ENCODE measurements around the gene PSMG2. TPM values are rescaled to one million over a fixed set of nuclear protein-coding genes. Genes with fewer than 3 reads are reported as not detected.

The PSMG2 gene
- total RNA-seq, 3 donors from 2014 or later, result 78.7 to 102 (median 83.4) TPM

DNA sequence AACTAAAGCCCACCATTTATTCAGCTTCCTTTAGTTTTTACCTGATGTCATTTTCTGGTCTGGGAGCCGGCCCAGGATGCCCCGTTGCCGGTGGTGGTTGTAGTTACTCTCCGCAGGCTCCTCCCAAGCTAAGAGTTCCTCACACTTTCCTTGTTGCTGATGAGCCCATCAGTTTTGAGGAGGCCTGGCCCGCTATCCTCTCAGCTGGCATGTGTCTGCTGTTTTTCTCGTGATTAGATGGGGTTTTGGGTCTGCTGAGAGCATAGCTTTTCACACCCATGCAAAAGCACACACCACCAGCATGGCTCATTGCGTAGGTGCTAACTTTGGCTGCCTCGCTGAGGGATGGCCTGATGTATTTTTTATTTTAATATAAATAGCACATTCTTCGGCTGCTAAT is 72.1 kb downstream of the PSMG2 start:
- no peak for DNase-seq (ENCODE audit: low spot score in 2 of 2)
- TF ChIP-seq POLR2AphosphoS5 (IDR thresholded peaks at IDR 0.05) (no peak), POLR2A (IDR thresholded peaks at IDR 0.05) (no peak)
- TF ChIP-seq, protein P1, sequence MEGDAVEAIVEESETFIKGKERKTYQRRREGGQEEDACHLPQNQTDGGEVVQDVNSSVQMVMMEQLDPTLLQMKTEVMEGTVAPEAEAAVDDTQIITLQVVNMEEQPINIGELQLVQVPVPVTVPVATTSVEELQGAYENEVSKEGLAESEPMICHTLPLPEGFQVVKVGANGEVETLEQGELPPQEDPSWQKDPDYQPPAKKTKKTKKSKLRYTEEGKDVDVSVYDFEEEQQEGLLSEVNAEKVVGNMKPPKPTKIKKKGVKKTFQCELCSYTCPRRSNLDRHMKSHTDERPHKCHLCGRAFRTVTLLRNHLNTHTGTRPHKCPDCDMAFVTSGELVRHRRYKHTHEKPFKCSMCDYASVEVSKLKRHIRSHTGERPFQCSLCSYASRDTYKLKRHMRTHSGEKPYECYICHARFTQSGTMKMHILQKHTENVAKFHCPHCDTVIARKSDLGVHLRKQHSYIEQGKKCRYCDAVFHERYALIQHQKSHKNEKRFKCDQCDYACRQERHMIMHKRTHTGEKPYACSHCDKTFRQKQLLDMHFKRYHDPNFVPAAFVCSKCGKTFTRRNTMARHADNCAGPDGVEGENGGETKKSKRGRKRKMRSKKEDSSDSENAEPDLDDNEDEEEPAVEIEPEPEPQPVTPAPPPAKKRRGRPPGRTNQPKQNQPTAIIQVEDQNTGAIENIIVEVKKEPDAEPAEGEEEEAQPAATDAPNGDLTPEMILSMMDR (IDR thresholded peaks at IDR 0.05), result no peak
- Histone ChIP-seq H3K36me3 (no peaks in the 10 kb centered on the region), H3K4me1 (no peaks in the 10 kb centered on the region), H3K4me3 (no peak overlapping the region), H3K27me3 (no peaks in the 10 kb centered on the region), H3K9me3 (no peaks in the 10 kb centered on the region), H3K27ac (no peak overlapping the region)
- intact Hi-C loops (cut with DNase I; ENCODE audit: low total_unique reads), result no loop called here

Other genes starting within 250 kb of the PSMG2 start
- 10 to 100 TPM; 24.3 to 38.5 (median 25.9) TPM for gene SPIRE1, start 44.9 kb upstream of the PSMG2 start, total RNA-seq
- 10 to 100 TPM in 1 of 3 donors, 1 to 10 TPM in 2; 7.4 to 11.7 (median 9.5) TPM for gene CEP76, start 319 bp upstream of the PSMG2 start, total RNA-seq
- 10 to 100 TPM; 38.4 to 57.1 (median 53.7) TPM for gene PTPN2, start 181.2 kb downstream of the PSMG2 start, total RNA-seq
- gene SEH1L, start 245.0 kb downstream of the PSMG2 start, total RNA-seq, result 10 to 100 TPM; 29.6 to 45.6 (median 38.5) TPM

Measured in breast epithelium (tissue), 4 donors.